ENCODE results near the gene FBXW7.

FBXW7 gene

DNA sequence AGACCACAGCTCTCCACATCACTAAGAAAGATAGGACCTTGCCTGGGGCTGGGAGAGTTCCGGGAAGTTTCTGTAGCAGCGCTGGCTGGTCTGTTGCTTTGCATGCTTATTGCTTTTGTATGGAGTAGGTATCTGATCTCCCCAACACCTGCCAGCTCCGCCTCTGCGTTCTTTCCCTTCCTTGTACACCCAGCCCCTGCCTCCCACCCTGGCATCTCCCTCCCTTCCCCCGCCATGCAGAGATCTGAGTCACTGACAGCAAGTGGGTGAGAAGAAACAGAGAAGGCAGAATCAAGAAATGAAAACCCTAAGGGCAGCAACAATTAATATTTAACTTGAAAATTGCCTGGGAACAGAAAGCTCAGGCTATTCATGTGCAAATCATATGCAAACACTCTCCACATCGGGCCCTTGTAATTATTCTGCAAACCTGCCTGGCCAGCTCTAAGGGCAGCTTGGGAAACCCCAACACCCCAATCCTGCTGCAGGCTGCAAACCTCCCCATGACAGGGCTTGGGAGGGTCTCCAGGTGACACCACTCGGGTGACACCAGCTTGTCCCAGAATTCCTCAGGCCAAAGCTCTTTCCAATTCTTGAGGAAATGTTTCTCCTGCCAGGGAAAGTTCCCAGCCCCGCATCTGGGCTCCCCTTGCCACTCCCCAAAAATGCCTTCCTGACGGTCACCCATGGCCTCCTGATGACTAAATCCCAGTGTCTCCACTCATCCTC is 257.2 kb downstream of the FBXW7 start:
- H3K9ac ChIP-seq (ENCODE audit: low read depth, low read length), result no peak overlapping the region

GRCh38 chr4:152278172-152278504 is 257.8 kb downstream of the FBXW7 start:
- Histone ChIP-seq H3K9me3 (ENCODE audit: control insufficient read depth, insufficient read depth, low read length) (no peaks in the 10 kb centered on the region), H3K9ac (ENCODE audit: low read depth, low read length) (no peak overlapping the region), H3K4me1 (ENCODE audit: insufficient read depth, low read length) (peaks cover 22% of the 10 kb centered on the region), H3K36me3 (ENCODE audit: insufficient read depth, low read length) (no peaks in the 10 kb centered on the region)

More for the DNA sequence above, 257.2 kb downstream of the FBXW7 start:
- no peaks in the 10 kb centered on the region for H3K9me3 ChIP-seq (ENCODE audit: control insufficient read depth, insufficient read depth, low read length)
- peaks cover 19% of the 10 kb centered on the region for H3K4me1 ChIP-seq (ENCODE audit: insufficient read depth, low read length)
- no peaks in the 10 kb centered on the region for H3K36me3 ChIP-seq (ENCODE audit: insufficient read depth, low read length)

- Histone ChIP-seq H3K9ac (ENCODE audit: low read depth, low read length) (no peak overlapping the region), H3K36me3 (ENCODE audit: insufficient read depth, low read length) (no peaks in the 10 kb centered on the region), H3K4me1 (ENCODE audit: insufficient read depth, low read length) (peaks cover 22% of the 10 kb centered on the region), H3K9me3 (ENCODE audit: control insufficient read depth, insufficient read depth, low read length) (no peaks in the 10 kb centered on the region)
Observed at GRCh38 chr4:152277333-152277732, 258.6 kb downstream of the FBXW7 start.

DNA sequence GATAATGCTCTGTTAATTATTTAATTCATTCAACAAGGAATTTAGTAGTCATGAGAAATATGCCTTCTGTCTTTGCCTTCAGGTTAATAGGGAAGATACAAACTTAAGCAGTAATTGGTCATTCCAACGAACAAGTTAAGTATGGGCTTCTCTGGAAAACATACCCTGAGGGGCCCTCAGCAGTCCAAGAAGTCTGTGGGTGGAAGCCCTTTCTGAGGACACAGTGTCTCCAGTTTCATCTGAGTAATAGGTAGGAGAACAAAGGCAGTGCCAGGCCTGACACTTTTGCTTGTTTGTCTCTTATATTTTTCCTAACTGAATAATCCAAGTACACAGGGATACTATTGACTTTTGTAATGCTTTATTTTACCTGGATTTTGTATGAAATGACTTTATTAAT is 262.5 kb downstream of the FBXW7 start:
- Histone ChIP-seq H3K9me3 (ENCODE audit: control insufficient read depth, insufficient read depth, low read length) (no peaks in the 10 kb centered on the region), H3K4me1 (ENCODE audit: insufficient read depth, low read length) (peaks cover 11% of the 10 kb centered on the region; the same call in 1 of the 2 replicates), H3K9ac (ENCODE audit: low read depth, low read length) (no peak overlapping the region), H3K36me3 (ENCODE audit: insufficient read depth, low read length) (no peaks in the 10 kb centered on the region)

Data from ES-I3 (cell line).